OCI-LY3 (cell line): Measurements from ENCODE around the gene SERPINB7.

ENCODE experiments used
- H2AFZ ChIP-seq: fragments of 200-600, 300-600 bp; shearing (Covaris generic); 2 replicates; pipeline ENCODE4 v1.6.0; 2014; ENCODE audit warnings: antibody characterized with exemption, low read depth, low read length
- H3K27ac ChIP-seq: fragments of 200-600, 300-600 bp; sonication (generic); 2 replicates; pipeline ENCODE4 v1.5.1; 2014; ENCODE audit warnings: mild to moderate bottlenecking, low read length, moderate library complexity, mixed read lengths
- H3K27me3 ChIP-seq: fragments of 200-600, 300-600 bp; sonication (generic); 2 replicates; pipeline ENCODE4 v1.6.1; 2014; ENCODE audit warnings: low read depth, low read length, mixed read lengths
- H3K36me3 ChIP-seq: fragments of 200-600, 300-600 bp; sonication (generic); replicated peaks from 2 replicates; pipeline ENCODE3; 2014; ENCODE audit warnings: low read depth, low read length, mixed read lengths
- H3K4me1 ChIP-seq: fragments of 300-600, 200-600 bp; sonication (generic); 2 replicates; pipeline ENCODE4 v1.6.1; 2014; ENCODE audit warnings: low read length, mixed read lengths
- H3K4me2 ChIP-seq: fragments of 200-600, 300-600 bp; sonication (generic); 2 replicates; pipeline ENCODE4 v1.6.1; 2014; ENCODE audit warnings: low read length, mixed read lengths
- H3K4me3 ChIP-seq: fragments of 300-600, 200-600 bp; sonication (generic); 2 replicates; pipeline ENCODE4 v1.5.1; 2014; ENCODE audit warnings: antibody characterized with exemption, mild to moderate bottlenecking, low read length, moderate library complexity
- H3K79me2 ChIP-seq: fragments of 300-600, 200-600 bp; shearing (Covaris generic); 2 replicates; pipeline ENCODE4 v1.6.1; 2014; ENCODE audit warnings: mild to moderate bottlenecking, low read length, mixed read lengths
- H3K9ac ChIP-seq: fragments of 300-600, 200-600 bp; shearing (Covaris generic); 2 replicates; pipeline ENCODE4 v1.6.0; 2014; ENCODE audit warnings: mild to moderate bottlenecking, low read length, moderate library complexity
- H3K9me3 ChIP-seq: fragments of 200-600, 300-600 bp; shearing (Covaris generic); 2 replicates; pipeline ENCODE4 v1.6.1; 2014; ENCODE audit warnings: low read length, mixed read lengths; ENCODE audit not compliant: insufficient read depth
- H4K20me1 ChIP-seq: fragments of 200-600, 300-600 bp; sonication (generic); 2 replicates; pipeline ENCODE4 v1.6.1; 2016; ENCODE audit warnings: low read length, mixed read lengths; ENCODE audit not compliant: insufficient read depth
- EZH2phosphoT487 ChIP-seq: fragments of 200-600 bp; shearing (Covaris generic); IDR thresholded peaks from 2 replicates; pipeline ENCODE4 v1.6.1; 2018; ENCODE audit warnings: antibody characterized with exemption, mixed run types, low read depth
- TF ChIP-seq, protein P1 (sequence below): fragments of 200-600, 300-600 bp; sonication (generic); IDR thresholded peaks from 2 replicates; pipeline ENCODE4 v1.5.1; 2014; ENCODE audit warnings: antibody characterized with exemption, low read length, low read depth

The SERPINB7 gene

DNA sequence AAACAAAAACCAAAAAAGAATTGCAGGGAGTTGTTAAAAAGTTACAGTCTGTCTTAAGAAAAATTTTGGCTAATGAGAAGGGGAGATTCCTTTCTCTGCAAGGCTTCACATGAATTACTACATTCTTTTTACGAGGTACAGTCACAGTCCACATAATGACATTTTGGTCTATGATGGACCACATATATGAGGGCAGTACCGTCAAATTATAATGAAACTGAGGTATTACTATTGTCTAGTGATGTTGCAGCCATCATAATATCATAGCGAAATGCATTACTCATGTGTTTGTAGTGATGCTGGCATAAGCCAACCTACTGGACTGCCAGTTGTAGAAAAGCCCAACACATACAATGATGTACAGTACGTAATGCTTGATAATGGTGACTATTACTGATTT lies 12.5 kb downstream of the SERPINB7 start:
- TF ChIP-seq EZH2phosphoT487 = no peak
- TF ChIP-seq, protein P1, sequence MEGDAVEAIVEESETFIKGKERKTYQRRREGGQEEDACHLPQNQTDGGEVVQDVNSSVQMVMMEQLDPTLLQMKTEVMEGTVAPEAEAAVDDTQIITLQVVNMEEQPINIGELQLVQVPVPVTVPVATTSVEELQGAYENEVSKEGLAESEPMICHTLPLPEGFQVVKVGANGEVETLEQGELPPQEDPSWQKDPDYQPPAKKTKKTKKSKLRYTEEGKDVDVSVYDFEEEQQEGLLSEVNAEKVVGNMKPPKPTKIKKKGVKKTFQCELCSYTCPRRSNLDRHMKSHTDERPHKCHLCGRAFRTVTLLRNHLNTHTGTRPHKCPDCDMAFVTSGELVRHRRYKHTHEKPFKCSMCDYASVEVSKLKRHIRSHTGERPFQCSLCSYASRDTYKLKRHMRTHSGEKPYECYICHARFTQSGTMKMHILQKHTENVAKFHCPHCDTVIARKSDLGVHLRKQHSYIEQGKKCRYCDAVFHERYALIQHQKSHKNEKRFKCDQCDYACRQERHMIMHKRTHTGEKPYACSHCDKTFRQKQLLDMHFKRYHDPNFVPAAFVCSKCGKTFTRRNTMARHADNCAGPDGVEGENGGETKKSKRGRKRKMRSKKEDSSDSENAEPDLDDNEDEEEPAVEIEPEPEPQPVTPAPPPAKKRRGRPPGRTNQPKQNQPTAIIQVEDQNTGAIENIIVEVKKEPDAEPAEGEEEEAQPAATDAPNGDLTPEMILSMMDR = no peak
- Histone ChIP-seq H3K4me1 (no peaks in the 10 kb centered on the region), H3K9me3 (no peaks in the 10 kb centered on the region), H3K79me2 (no peaks in the 10 kb centered on the region), H3K4me2 (no peak overlapping the region), H3K4me3 (no peak overlapping the region), H4K20me1 (no peaks in the 10 kb centered on the region), H3K27ac (no peak overlapping the region), H3K36me3 (no peaks in the 10 kb centered on the region), H3K9ac (no peak overlapping the region), H3K27me3 (0 out of 2 replicates have a peak, but pooled peaks cover 4% of the 10 kb centered on the region), H2AFZ (no peak overlapping the region)

DNA sequence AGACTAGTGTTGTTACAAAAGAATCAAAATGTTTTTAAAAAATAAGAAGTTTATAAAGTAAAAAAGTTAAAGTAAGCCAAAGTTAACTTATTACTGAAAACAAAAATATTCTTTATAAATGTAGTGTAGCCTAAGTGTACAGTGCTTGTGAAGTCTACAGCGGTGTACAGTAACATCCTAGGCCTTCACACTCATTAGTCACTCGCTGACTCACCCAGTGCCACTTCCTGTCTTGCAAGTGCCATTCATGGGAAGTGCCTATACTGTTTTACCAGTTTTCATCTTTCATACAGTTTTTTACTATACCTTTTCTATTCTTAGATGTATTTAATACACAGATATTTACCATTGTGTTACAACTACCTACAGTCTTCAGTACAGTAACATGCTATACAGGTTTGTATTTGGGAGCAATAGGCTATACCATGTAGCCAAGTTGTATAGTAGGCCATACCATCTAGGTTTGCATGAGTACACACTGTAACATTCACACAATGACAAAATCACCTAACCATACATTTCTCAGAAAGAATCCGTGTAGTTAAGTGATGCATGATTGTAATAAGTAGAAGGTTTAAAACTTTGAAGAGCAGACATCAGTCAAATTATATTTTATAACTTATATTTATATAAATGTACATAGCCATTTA lies 13.4 kb downstream of the SERPINB7 start:
- no peak overlapping the region for H3K27ac ChIP-seq
- no peaks in the 10 kb centered on the region for H3K4me1 ChIP-seq
- no peak overlapping the region for H3K4me2 ChIP-seq
- TF ChIP-seq, protein P1 = no peak
- TF ChIP-seq EZH2phosphoT487 = no peak
- no peaks in the 10 kb centered on the region for H3K79me2 ChIP-seq
- H2AFZ ChIP-seq = no peak overlapping the region
- no peak overlapping the region for H3K9ac ChIP-seq
- no peaks in the 10 kb centered on the region for H3K9me3 ChIP-seq
- no peak overlapping the region for H3K4me3 ChIP-seq
- no peaks in the 10 kb centered on the region for H4K20me1 ChIP-seq
- H3K36me3 ChIP-seq = no peaks in the 10 kb centered on the region
- 0 out of 2 replicates have a peak, but pooled peaks cover 4% of the 10 kb centered on the region for H3K27me3 ChIP-seq

DNA sequence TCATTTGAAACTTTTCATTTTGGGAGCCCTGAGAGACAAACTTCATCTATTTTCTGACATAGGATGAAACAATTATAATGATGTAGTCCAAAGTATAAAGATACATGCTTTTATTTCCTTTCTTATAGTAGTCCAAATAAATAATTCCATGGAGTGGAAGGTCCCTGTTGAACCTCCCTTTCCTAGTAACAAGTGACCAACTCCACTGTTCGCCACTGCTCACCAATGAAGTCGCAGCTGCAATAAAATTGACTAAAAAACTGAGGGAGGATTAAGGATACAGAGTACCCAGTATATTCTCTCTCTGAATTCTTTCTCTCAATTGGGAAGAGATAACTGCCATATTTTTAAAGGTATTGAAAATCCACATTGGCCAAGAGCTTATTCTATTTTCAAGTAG lies 14.1 kb downstream of the SERPINB7 start:
- no peak overlapping the region for H3K4me2 ChIP-seq
- no peak overlapping the region for H3K9ac ChIP-seq
- H3K27me3 ChIP-seq = 0 out of 2 replicates have a peak, but pooled peaks cover 4% of the 10 kb centered on the region
- no peaks in the 10 kb centered on the region for H3K4me1 ChIP-seq
- no peaks in the 10 kb centered on the region for H3K79me2 ChIP-seq
- H3K36me3 ChIP-seq = no peaks in the 10 kb centered on the region
- TF ChIP-seq, protein P1 = no peak
- no peak for TF ChIP-seq EZH2phosphoT487
- no peaks in the 10 kb centered on the region for H4K20me1 ChIP-seq
- H3K27ac ChIP-seq = no peak overlapping the region
- H3K9me3 ChIP-seq = no peaks in the 10 kb centered on the region
- no peak overlapping the region for H3K4me3 ChIP-seq
- no peak overlapping the region for H2AFZ ChIP-seq

DNA sequence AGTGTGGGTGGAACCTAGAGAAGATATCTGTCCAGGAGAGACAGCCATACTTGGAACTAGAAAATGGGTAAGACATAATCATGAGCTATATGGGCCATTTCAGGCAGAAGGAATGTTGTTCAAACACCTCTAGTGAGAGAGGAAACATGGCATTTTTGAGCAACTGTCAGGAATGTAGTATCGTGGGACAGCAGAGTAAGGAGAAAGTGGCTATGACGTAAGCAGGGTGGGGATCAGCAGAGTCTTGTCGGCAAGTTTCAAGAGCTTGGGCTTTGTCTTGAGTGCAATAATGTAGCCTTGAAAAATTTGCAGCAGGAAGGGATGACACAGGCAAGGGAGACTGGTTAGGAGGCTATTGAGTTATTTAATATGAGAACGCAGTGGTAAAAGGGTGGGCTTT lies 20.4 kb downstream of the SERPINB7 start:
- Histone ChIP-seq H3K9ac (no peak overlapping the region), H3K79me2 (no peaks in the 10 kb centered on the region), H3K27me3 (no peaks in the 10 kb centered on the region), H3K4me3 (no peak overlapping the region), H3K27ac (no peak overlapping the region), H4K20me1 (no peaks in the 10 kb centered on the region), H3K36me3 (no peaks in the 10 kb centered on the region), H2AFZ (no peak overlapping the region), H3K4me2 (no peak overlapping the region), H3K9me3 (no peaks in the 10 kb centered on the region), H3K4me1 (no peaks in the 10 kb centered on the region)
- TF ChIP-seq, protein P1 = no peak
- no peak for TF ChIP-seq EZH2phosphoT487
